A549 (cell line): ENCODE results near the gene ENTPD5. TPM values are rescaled to one million over a fixed set of nuclear protein-coding genes. Genes with fewer than 3 reads are reported as not detected.

Experiments used
- ATAC-seq, 2 experiments: fragments of 200-7000 bp in 1 of 2; fragments of >200 bp in 1 of 2; cut with Nextera tagmentation in 1 of 2; cut with Tn5 transposase in 1 of 2; 3 replicates each; pipeline versions ENCODE4 v1.8.0 to v1.9.1; 2018 to 2020; ENCODE audit warnings: mild to moderate bottlenecking in 1 of 2, moderate library complexity in 1 of 2
- CTCF ChIA-PET: fragments of 300-600 bp; sonication (Branson Sonifier 250); formaldehyde crosslinking; extraction: SDS; loops from one replicate; lab custom pipeline; 2021; ENCODE audit warnings: antibody characterized with exemption, inconsistent platforms; lab: Yijun Ruan, JAX
- POLR2A ChIA-PET: fragments of 350-600 bp; formaldehyde crosslinking; extraction: SDS; loops from one replicate; lab custom pipeline; 2021; ENCODE audit warnings: antibody characterized with exemption, inconsistent platforms; lab: Yijun Ruan, JAX
- DNase-seq, 2 experiments: peaks; one replicate each; pipeline versions ENCODE4 v3.0.0 to v3.0.0-alpha.2; 2011 to 2016; ENCODE audit warnings: low read depth in 1 of 2, low spot score in 1 of 2
- FAIRE-seq: peaks from 2 replicates; lab custom pipeline; 2011; peaks lifted over from hg19 to GRCh38; lab: Jason Lieb, UNC
- H3K27ac ChIP-seq, 2 experiments: fragments of >200 bp; sonication (Bioruptor Twin); formaldehyde crosslinking; 3 replicates each; pipeline ENCODE4 v1.5.1; 2016 to 2017
- H3K4me1 ChIP-seq: fragments of >200 bp; sonication (Bioruptor Twin); formaldehyde crosslinking; 3 replicates; pipeline ENCODE4 v1.6.1; 2016
- H3K4me2 ChIP-seq: fragments of >200 bp; sonication (Bioruptor Twin); formaldehyde crosslinking; 3 replicates; pipeline ENCODE4 v1.6.1; 2016
- H3K4me3 ChIP-seq: fragments of >200 bp; sonication (Bioruptor Twin); formaldehyde crosslinking; 3 replicates; pipeline ENCODE4 v1.5.1; 2016
- H3K9me3 ChIP-seq: fragments of >200 bp; sonication (Bioruptor Twin); formaldehyde crosslinking; 3 replicates; pipeline ENCODE4 v1.6.1; 2016
- CBX8 ChIP-seq: fragments of 200-600 bp; sonication (generic); IDR thresholded peaks from 2 replicates; pipeline ENCODE4 v1.6.1; 2016
- CHD4 ChIP-seq: fragments of 200-600 bp; sonication (generic); IDR thresholded peaks from 2 replicates; pipeline ENCODE4 v1.6.1; 2016; ENCODE audit warnings: antibody characterized with exemption, mild to moderate bottlenecking, borderline replicate concordance
- CTCF ChIP-seq: fragments of >200 bp; sonication (Bioruptor Twin); formaldehyde crosslinking; IDR thresholded peaks from 3 replicates; pipeline ENCODE4 v1.5.1; 2016
- E2F6 ChIP-seq: IDR thresholded peaks from 2 replicates; pipeline ENCODE4 v1.6.1; 2012; ENCODE audit warnings: low read depth, borderline replicate concordance
- ELK1 ChIP-seq: fragments of 150-350 bp; IDR thresholded peaks from 2 replicates; pipeline ENCODE4 v1.6.1; 2014; ENCODE audit warnings: low read depth, mild to moderate bottlenecking, low read length
- EP300 ChIP-seq, 2 experiments: fragments of >200 bp; sonication (Bioruptor Twin); formaldehyde crosslinking; IDR thresholded peaks; 2 replicates in 1 of 2; 3 replicates in 1 of 2; pipeline ENCODE4 v1.6.1; 2016 to 2017
- HDAC2 ChIP-seq: fragments of 200-600 bp; sonication (generic); IDR thresholded peaks from 2 replicates; pipeline ENCODE4 v1.6.1; 2016
- HES2 ChIP-seq: fragments of >200 bp; sonication (Bioruptor Twin); formaldehyde crosslinking; IDR thresholded peaks from 2 replicates; pipeline ENCODE4 v1.6.1; 2016
- HOXA7 ChIP-seq: fragments of 250-450 bp; sonication (Bioruptor Pico); IDR thresholded peaks from 2 replicates; pipeline ENCODE4 v1.5.0; 2020; ENCODE audit warnings: mild to moderate bottlenecking, moderate library complexity
- HOXB5 ChIP-seq: fragments of 250-450 bp; sonication (Bioruptor Pico); IDR thresholded peaks from 2 replicates; pipeline ENCODE4 v1.5.0; 2020; ENCODE audit warnings: mild to moderate bottlenecking, moderate library complexity
- JUN ChIP-seq, 2 experiments: fragments of >200 bp; sonication (Bioruptor Twin); formaldehyde crosslinking; IDR thresholded peaks; 2 replicates in 1 of 2; 3 replicates in 1 of 2; pipeline ENCODE4 v1.6.1; 2016 to 2017
- JUNB ChIP-seq: fragments of >200 bp; sonication (Bioruptor Twin); formaldehyde crosslinking; IDR thresholded peaks from 2 replicates; pipeline ENCODE4 v1.6.1; 2016
- MAX ChIP-seq: IDR thresholded peaks from 2 replicates; pipeline ENCODE4 v1.6.1; 2012
- MAZ ChIP-seq: fragments of 150-350 bp; IDR thresholded peaks from 2 replicates; pipeline ENCODE4 v1.6.1; 2014; ENCODE audit warnings: antibody characterized with exemption, low read depth, low read length, borderline replicate concordance
- RCOR1 ChIP-seq: fragments of 150-350 bp; IDR thresholded peaks from 2 replicates; pipeline ENCODE4 v1.6.1; 2014; ENCODE audit warnings: antibody characterized with exemption, low read length, low read depth
- TP53 ChIP-seq: fragments of 250-450 bp; sonication (Bioruptor Pico); IDR thresholded peaks from 2 replicates; pipeline ENCODE4 v1.5.0; 2021; ENCODE audit warnings: mild to moderate bottlenecking, moderate library complexity
- ZC3H11A ChIP-seq: fragments of 450-650 bp; IDR thresholded peaks from 2 replicates; pipeline ENCODE4 v1.6.1; 2014; ENCODE audit warnings: antibody characterized with exemption, mild to moderate bottlenecking
- ZSCAN20 ChIP-seq: fragments of 250-450 bp; sonication (Bioruptor Pico); IDR thresholded peaks from 2 replicates; pipeline ENCODE4 v1.8.0; 2022; ENCODE audit warnings: mild to moderate bottlenecking, moderate library complexity
- WGBS: methylation state at CpG from one replicate; pipeline ENCODE4 v1.1.6; 2017; ENCODE audit errors: missing lambda C conversion rate; 5-methylcytosine and 5-hydroxymethylcytosine counted together
- polyA plus RNA-seq, 4 experiments: library from polyadenylated mRNA; depleted of rRNA in 3 of 4; stranded (reverse); fragments of >200 nt; fragmentation: RNase III in 1 of 4; extraction: RNeasy Plus Mini Kit Qiagen cat#74134 plus additional on column Dnase treatment in 1 of 4; gene quantifications; 2 replicates in 3 of 4; 3 replicates in 1 of 4; pipeline ENCODE4 v1.2.3, GENCODE V29; 2011 to 2017

Gene ENTPD5
- polyA plus RNA-seq, 2 of the 4 experiments (the other 2 are of a cell fraction) = 6.0 to 17.4 TPM

GRCh38 chr14:73961192-73961591 lies 57.9 kb downstream of the ENTPD5 start:
- no peak for TF ChIP-seq JUNB
- no peak for TF ChIP-seq CTCF
- TF ChIP-seq, all 56 proteins: peak for 0
- FAIRE-seq = no peak
- no peak for ATAC-seq
- 96% methylated on average over 12 of the region's 12 CpGs for WGBS
- no peaks in the 10 kb centered on the region for H3K4me1 ChIP-seq
- POLR2A ChIA-PET = no interaction called here
- CTCF ChIA-PET = interaction anchor here (0.5 kb wide), 1 partner anchor 86 kb away, joined by 4 read pairs; no protein-coding TSS in a partner anchor
- H3K4me2 ChIP-seq = no peak overlapping the region
- H3K4me3 ChIP-seq = no peak overlapping the region
- H3K27ac ChIP-seq = no peak overlapping the region
- no peak for DNase-seq
- H3K9me3 ChIP-seq = no peaks in the 10 kb centered on the region

GRCh38 chr14:73958591-73958990 lies 60.5 kb downstream of the ENTPD5 start:
- H3K4me1 ChIP-seq = no peaks in the 10 kb centered on the region
- DNase-seq = no peak
- TF ChIP-seq HOXA7 (CRISPR knock-in tag) (no peak), MAX (no peak), ZSCAN20 (CRISPR knock-in tag) (no peak), E2F6 (no peak), JUN (IDR thresholded peaks at IDR 0.05) (no peak), HOXB5 (CRISPR knock-in tag) (no peak), MAZ (no peak)
- CTCF ChIA-PET = interaction anchor here (1.1 to 2.3 kb wide), 2 partner anchors 9 to 11 kb away, joined by 6 to 8 read pairs; partner anchors contain the start of genes COQ6 and FAM161B
- no peak for FAIRE-seq
- ATAC-seq = peak in 1 of 2 experiments; percentile 73; a peak in 3 of 6 replicates
- no peak overlapping the region for H3K4me2 ChIP-seq
- POLR2A ChIA-PET = interaction anchor here (1.3 kb wide), 1 partner anchor 9 kb away, joined by 6 read pairs; the partner anchor contains the start of gene FAM161B
- H3K27ac ChIP-seq = no peak overlapping the region
- H3K4me3 ChIP-seq = no peak overlapping the region
- H3K9me3 ChIP-seq = no peaks in the 10 kb centered on the region

GRCh38 chr14:73955674-73956073 lies 63.4 kb downstream of the ENTPD5 start:
- TF ChIP-seq CTCF = no peak
- no peak for TF ChIP-seq ELK1
- TF ChIP-seq EP300 (IDR thresholded peaks at IDR 0.05) = no peak
- TF ChIP-seq ZC3H11A = no peak
- no peak for TF ChIP-seq MAZ
- no peak for TF ChIP-seq HDAC2
- TF ChIP-seq MAX = no peak
- TF ChIP-seq HES2 = no peak
- TF ChIP-seq RCOR1 = no peak
- TF ChIP-seq TP53 (CRISPR knock-in tag) = no peak
- no peak for TF ChIP-seq CHD4
- TF ChIP-seq CBX8 = no peak
- ChIA-PET CTCF (interaction anchor here (0.6 kb wide), 1 partner anchor 10 kb away, joined by 4 read pairs; no protein-coding TSS in a partner anchor), POLR2A (no interaction called here)
- no peak overlapping the region for H3K4me3 ChIP-seq
- no peak overlapping the region for H3K4me2 ChIP-seq
- 87% methylated on average over 5 of the region's 5 CpGs for WGBS
- H3K9me3 ChIP-seq = no peaks in the 10 kb centered on the region
- ATAC-seq = no peak
- FAIRE-seq = no peak
- H3K27ac ChIP-seq = no peak overlapping the region
- DNase-seq = no peak
- H3K4me1 ChIP-seq = peaks cover 6% of the 10 kb centered on the region; the same call in 2 of the 3 replicates
